K562 (cell line): ENCODE data around the gene ZNF805. TPM values are rescaled to one million over a fixed set of nuclear protein-coding genes. Genes with fewer than 3 reads are reported as not detected.

ENCODE experiments used
- ATAC-seq: fragments of 200-7000 bp; cut with Tn5 transposase; 3 replicates; pipeline ENCODE4 v1.9.1; 2020; ENCODE audit warnings: moderate library complexity
- BruUV-seq: library from RNA; stranded (reverse); fragments of 400-500 nt; replicated peaks from 2 replicates; lab custom pipeline; 2021; lab: Mats Ljungman, UMichigan
- CTCF ChIA-PET: fragments of 300-600 bp; formaldehyde crosslinking; extraction: SDS; loops from one replicate; lab custom pipeline; 2021; ENCODE audit warnings: low intra/inter-chr PET ratio; lab: Yijun Ruan, JAX
- POLR2A ChIA-PET: fragments of 300-600, 350-650 bp; sonication (Branson Sonifier 250); formaldehyde crosslinking; extraction: SDS; loops from one replicate; lab custom pipeline; 2021; ENCODE audit warnings: antibody characterized with exemption, inconsistent platforms; lab: Yijun Ruan, JAX
- DNase-seq, 4 experiments: peaks; one replicate each; pipeline versions ENCODE4 v3.0.0 to v3.0.0-alpha.2; 2011 to 2018; ENCODE audit warnings: low spot score in 3 of 4, mixed read lengths in 3 of 4; ENCODE audit errors: extremely low read depth in 1 of 4
- FAIRE-seq: peaks from 2 replicates; lab custom pipeline; 2011; peaks lifted over from hg19 to GRCh38; lab: Jason Lieb, UNC
- H2AFZ ChIP-seq: 2 replicates; pipeline ENCODE4 v1.6.0; 2011; ENCODE audit warnings: low read depth, low read length, control low read depth, inconsistent platforms
- H3K27ac ChIP-seq: fragments of 200-600 bp; 3 replicates; pipeline ENCODE4 v1.8.0; 2011; ENCODE audit warnings: low read depth, mild to moderate bottlenecking, control low read depth, inconsistent platforms, low read length, moderate library complexity, mixed read lengths; ENCODE audit errors: extremely low read depth
- H3K27me3 ChIP-seq, 2 experiments: fragments of 300-600 bp in 1 of 2; 2 replicates in 1 of 2; 3 replicates in 1 of 2; pipeline versions ENCODE4 v1.6.0 to v1.8.0; 2011; ENCODE audit warnings: inconsistent platforms in 2 of 2, low read length in 2 of 2, mild to moderate bottlenecking in 1 of 2, mixed read lengths in 1 of 2, moderate library complexity in 1 of 2; ENCODE audit not compliant: control insufficient read depth in 2 of 2, insufficient read depth in 2 of 2
- H3K36me3 ChIP-seq: fragments of 300-600 bp; 3 replicates; pipeline ENCODE4 v1.8.0; 2011; ENCODE audit warnings: mild to moderate bottlenecking, low read length, inconsistent platforms; ENCODE audit not compliant: control insufficient read depth, insufficient read depth
- H3K4me1 ChIP-seq, 2 experiments: fragments of 200-600 bp in 1 of 2; replicated peaks in 1 of 2; 2 replicates in 1 of 2; 3 replicates in 1 of 2; pipeline versions ENCODE4 v1.5.1 to v1.8.0; 2011; ENCODE audit warnings: inconsistent platforms in 2 of 2, low read length in 2 of 2, mild to moderate bottlenecking in 1 of 2, mixed read lengths in 1 of 2, moderate library complexity in 1 of 2; ENCODE audit not compliant: control insufficient read depth in 2 of 2, insufficient read depth in 2 of 2
- H3K4me2 ChIP-seq: 2 replicates; pipeline ENCODE4 v1.6.1; 2011; ENCODE audit warnings: low read length, control low read depth, inconsistent platforms, mixed read lengths; ENCODE audit not compliant: insufficient read depth
- H3K4me3 ChIP-seq: fragments of 200-600 bp; sonication (generic), shearing (Covaris generic); 2 replicates; pipeline ENCODE4 v1.5.1; 2016; ENCODE audit warnings: control low read depth, inconsistent platforms
- H3K79me2 ChIP-seq: fragments of 200-600 bp; 3 replicates; pipeline ENCODE4 v1.8.0; 2011; ENCODE audit warnings: low read length, inconsistent platforms; ENCODE audit not compliant: control insufficient read depth, insufficient read depth
- H3K9ac ChIP-seq, 2 experiments: 2 replicates each; pipeline versions ENCODE4 v1.6.0 to v1.6.1; 2011; ENCODE audit warnings: low read depth in 2 of 2, low read length in 2 of 2, control low read depth in 1 of 2, inconsistent platforms in 1 of 2, mild to moderate bottlenecking in 1 of 2, mixed read lengths in 1 of 2; ENCODE audit not compliant: insufficient read depth in 1 of 2
- H3K9me1 ChIP-seq: one replicate; pipeline ENCODE4 v1.6.0; 2011; ENCODE audit warnings: inconsistent platforms, mild to moderate bottlenecking, low read length, moderate library complexity; ENCODE audit not compliant: control insufficient read depth, insufficient read depth
- H3K9me3 ChIP-seq: replicated peaks from 2 replicates; pipeline ENCODE4 v1.5.1; 2011; ENCODE audit warnings: low read depth, low read length, inconsistent platforms; ENCODE audit not compliant: control insufficient read depth, insufficient read depth
- H4K20me1 ChIP-seq: replicated peaks from 2 replicates; pipeline ENCODE4 v1.6.1; 2011; ENCODE audit warnings: low read length, inconsistent platforms, mixed read lengths; ENCODE audit not compliant: control insufficient read depth, insufficient read depth
- CBX3 ChIP-seq, 2 experiments: IDR thresholded peaks; 1 replicate in 1 of 2; 2 replicates in 1 of 2; pipeline ENCODE4 v1.6.1; 2012; ENCODE audit warnings: inconsistent platforms in 2 of 2, low read length in 2 of 2, borderline replicate concordance in 1 of 2, control low read depth in 1 of 2
- POU5F1 ChIP-seq: fragments of 150-350 bp; IDR thresholded peaks from 2 replicates; pipeline ENCODE4 v1.6.1; 2014; ENCODE audit warnings: borderline replicate concordance, low read length, low read depth, mild to moderate bottlenecking; ENCODE audit not compliant: partially characterized antibody
- RCOR1 ChIP-seq, 2 experiments: IDR thresholded peaks; 2 replicates each; pipeline ENCODE4 v1.6.1; 2012; ENCODE audit warnings: low read depth in 2 of 2, low read length in 2 of 2, borderline replicate concordance in 1 of 2, improper control_type of control experiment in 1 of 2
- SAFB ChIP-seq: fragments of 200-400 bp; formaldehyde crosslinking; IDR thresholded peaks from 2 replicates; pipeline ENCODE4 v1.6.1; 2017; ENCODE audit warnings: low read depth, low read length, borderline replicate concordance
- SMAD4 ChIP-seq: fragments of 250-450 bp; sonication (Bioruptor Pico); conservative IDR thresholded peaks from 2 replicates; pipeline ENCODE4 v1.8.0; 2021; ENCODE audit warnings: inconsistent platforms, mild to moderate bottlenecking, moderate library complexity
- ZNF143 ChIP-seq: sonication (generic); formaldehyde crosslinking; IDR thresholded peaks from 2 replicates; pipeline ENCODE4 v1.9.0; 2022; ENCODE audit warnings: mild to moderate bottlenecking, missing genetic modification reagents
- WGBS: fragments of 100-300 bp; shearing (Covaris generic); methylation state at CpG from one replicate; pipeline ENCODE4 v1.1.6; 2016; ENCODE audit warnings: low coverage, mixed read lengths; ENCODE audit not compliant: insufficient coverage; ENCODE audit errors: missing lambda C conversion rate; 5-methylcytosine and 5-hydroxymethylcytosine counted together
- in situ Hi-C: fragments of 300-500 bp; cut with MboI; formaldehyde crosslinking; loops from 4 replicates; pipeline ENCODE4 v1.15.0; 2018; ENCODE audit warnings: inconsistent platforms, mixed read lengths
- intact Hi-C: fragments of 100-400 bp; cut with micrococcal nuclease; formaldehyde crosslinking; loops from 2 replicates; pipeline ENCODE4 v1.14.2; 2022
- polyA plus RNA-seq, 8 experiments: library from polyadenylated mRNA; depleted of rRNA in 4 of 8; stranded (reverse) in 5 of 8; unstranded in 3 of 8; fragments of >200 nt; fragmentation: Nextera tagmentation in 2 of 8; fragmentation: Illumina TruSeq in 1 of 8; extraction: Ambion mirVana in 2 of 8; extraction: Trizol in 1 of 8; gene quantifications; 2 replicates each; pipeline versions ENCODE4 v1.2.1 to v1.2.3, GENCODE V29; 2011 to 2014; ENCODE audit warnings: inconsistent platforms in 1 of 8, missing spikeins in 1 of 8
- total RNA-seq, 7 experiments: library from RNA; depleted of rRNA in 6 of 7; stranded (reverse); fragments of >200 nt in 6 of 7; fragmentation: Illumina TruSeq in 2 of 7; extraction: Trizol in 2 of 7; gene quantifications; 2 replicates each; pipeline versions ENCODE4 v1.2.1 to v1.2.3, GENCODE V29; 2011 to 2021; ENCODE audit warnings: low replicate concordance in 1 of 7
- TF ChIP-seq, protein P1 (sequence below): fragments of 450-650 bp; IDR thresholded peaks from 2 replicates; pipeline ENCODE4 v1.7.1; 2018; ENCODE audit warnings: mild to moderate bottlenecking, low read depth; ENCODE audit not compliant: partially characterized antibody

ZNF805 gene
- total and polyA plus RNA-seq, 9 of the 15 experiments (the other 6 are each of a cell fraction or from before 2014, with no cell fraction given) = 0.32 to 6.7 (median 3.9) TPM

DNA sequence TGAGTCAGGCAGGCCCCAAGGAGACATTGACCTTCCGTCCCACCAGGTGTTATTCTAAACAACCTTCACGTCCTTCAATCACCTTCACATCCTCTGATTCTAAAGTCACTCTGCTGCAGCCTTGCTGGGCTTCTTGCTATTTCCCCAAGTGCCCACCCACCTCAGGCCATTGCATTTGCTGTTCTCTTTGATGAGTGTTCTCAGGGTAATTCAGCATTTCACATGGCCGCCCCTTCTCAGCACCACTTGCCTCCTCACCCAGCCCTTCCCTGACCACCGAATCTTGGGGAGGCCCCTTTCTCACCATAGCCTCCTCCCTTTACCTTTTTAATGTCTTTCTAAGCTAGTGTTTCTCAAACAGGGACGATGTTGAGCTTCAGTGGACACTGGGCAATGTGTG, 4.6 kb downstream of the ZNF805 start:
- Histone ChIP-seq H3K9me3 (peaks cover 2% of the 10 kb centered on the region; the same call in 1 of the 2 replicates), H3K9ac (no peak overlapping the region), H3K4me2 (no peak overlapping the region), H3K9me1 (no peaks in the 10 kb centered on the region), H3K27ac (no peak overlapping the region), H4K20me1 (no peaks in the 10 kb centered on the region), H3K36me3 (peaks cover 39% of the 10 kb centered on the region; the same call in 2 of the 3 replicates)
- FAIRE-seq (no peak), ATAC-seq (no peak), DNase-seq (no peak)
- in situ Hi-C loops = no loop called here
- WGBS = 74% methylated on average over 4 of the region's 5 CpGs
- TF ChIP-seq POU5F1 (no peak), SMAD4 (CRISPR knock-in tag) (no peak), ZNF143 (CRISPR knock-in tag) (no peak), CBX3 (IDR thresholded peaks at IDR 0.05; ENCODE audit: borderline replicate concordance in 1 of 2, low read length in 2 of 2) (no peak), SAFB (no peak), RCOR1 (IDR thresholded peaks at IDR 0.05; ENCODE audit: borderline replicate concordance in 1 of 2, low read depth in 2 of 2, low read length in 2 of 2) (no peak)
- TF ChIP-seq, protein P1, sequence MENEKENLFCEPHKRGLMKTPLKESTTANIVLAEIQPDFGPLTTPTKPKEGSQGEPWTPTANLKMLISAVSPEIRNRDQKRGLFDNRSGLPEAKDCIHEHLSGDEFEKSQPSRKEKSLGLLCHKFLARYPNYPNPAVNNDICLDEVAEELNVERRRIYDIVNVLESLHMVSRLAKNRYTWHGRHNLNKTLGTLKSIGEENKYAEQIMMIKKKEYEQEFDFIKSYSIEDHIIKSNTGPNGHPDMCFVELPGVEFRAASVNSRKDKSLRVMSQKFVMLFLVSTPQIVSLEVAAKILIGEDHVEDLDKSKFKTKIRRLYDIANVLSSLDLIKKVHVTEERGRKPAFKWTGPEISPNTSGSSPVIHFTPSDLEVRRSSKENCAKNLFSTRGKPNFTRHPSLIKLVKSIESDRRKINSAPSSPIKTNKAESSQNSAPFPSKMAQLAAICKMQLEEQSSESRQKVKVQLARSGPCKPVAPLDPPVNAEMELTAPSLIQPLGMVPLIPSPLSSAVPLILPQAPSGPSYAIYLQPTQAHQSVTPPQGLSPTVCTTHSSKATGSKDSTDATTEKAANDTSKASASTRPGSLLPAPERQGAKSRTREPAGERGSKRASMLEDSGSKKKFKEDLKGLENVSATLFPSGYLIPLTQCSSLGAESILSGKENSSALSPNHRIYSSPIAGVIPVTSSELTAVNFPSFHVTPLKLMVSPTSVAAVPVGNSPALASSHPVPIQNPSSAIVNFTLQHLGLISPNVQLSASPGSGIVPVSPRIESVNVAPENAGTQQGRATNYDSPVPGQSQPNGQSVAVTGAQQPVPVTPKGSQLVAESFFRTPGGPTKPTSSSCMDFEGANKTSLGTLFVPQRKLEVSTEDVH = no peak
- TF ChIP-seq, all 486 proteins: peak for 0
- no peak overlapping the region for H3K4me3 ChIP-seq
- no peaks in the 10 kb centered on the region for H3K27me3 ChIP-seq
- ChIA-PET POLR2A (no interaction called here), CTCF (no interaction called here)
- H3K4me1 ChIP-seq = peaks cover 7% of the 10 kb centered on the region in 2 experiments; a peak in 4 of 5 replicates
- H3K79me2 ChIP-seq = peaks cover 26% of the 10 kb centered on the region
- intact Hi-C loops = no loop called here
- no TSS peak for BruUV-seq
- H2AFZ ChIP-seq = no peak overlapping the region
